WTC11 (cell line): ENCODE data around the gene KRT23. TPM values are rescaled to one million over a fixed set of nuclear protein-coding genes. Genes with fewer than 3 reads are reported as not detected.

Experiments
- ATAC-seq: fragments of 200-7000 bp; cut with Tn5 transposase; 2 replicates; pipeline ENCODE4 v1.10.0; 2021; ENCODE audit warnings: mild to moderate bottlenecking, moderate library complexity
- CTCF ChIA-PET: fragments of 300-600 bp; sonication (Branson Sonifier 250); formaldehyde crosslinking; loops from one replicate; lab custom pipeline; 2021; ENCODE audit warnings: antibody characterized with exemption; lab: Charles Lee
- POLR2A ChIA-PET: fragments of 350-600 bp; sonication (Branson Sonifier 250); formaldehyde crosslinking; loops from one replicate; lab custom pipeline; 2021; ENCODE audit warnings: antibody characterized with exemption; lab: Charles Lee
- DNase-seq: peaks from one replicate; pipeline ENCODE4 v3.0.0; 2021; ENCODE audit warnings: low spot score
- H3K27ac Mint-ChIP-seq: 2 replicates; pipeline ENCODE4 v1.8.0; 2021; ENCODE audit warnings: mixed read lengths
- H3K27me3 Mint-ChIP-seq: 2 replicates; pipeline ENCODE4 v1.8.0; 2021; ENCODE audit warnings: low read depth, mild to moderate bottlenecking, moderate library complexity, mixed read lengths
- H3K36me3 Mint-ChIP-seq: 2 replicates; pipeline ENCODE4 v1.8.0; 2021; ENCODE audit warnings: mixed read lengths
- H3K4me1 Mint-ChIP-seq: 2 replicates; pipeline ENCODE4 v1.8.0; 2022; ENCODE audit warnings: mixed read lengths
- H3K4me3 Mint-ChIP-seq: 2 replicates; pipeline ENCODE4 v1.8.0; 2021; ENCODE audit warnings: mild to moderate bottlenecking, moderate library complexity, mixed read lengths
- H3K9me3 Mint-ChIP-seq: 2 replicates; pipeline ENCODE4 v1.8.0; 2021; ENCODE audit warnings: mixed read lengths
- CREM ChIP-seq: sonication (generic); formaldehyde crosslinking; IDR thresholded peaks from 2 replicates; pipeline ENCODE4 v1.8.1; 2022; ENCODE audit warnings: mild to moderate bottlenecking, missing genetic modification reagents, moderate library complexity
- EMX1 ChIP-seq: fragments of 250-450 bp; sonication (Bioruptor Pico); IDR thresholded peaks from 2 replicates; pipeline ENCODE4 v1.8.0; 2021; ENCODE audit warnings: mild to moderate bottlenecking
- IRF2 ChIP-seq: sonication (generic); formaldehyde crosslinking; IDR thresholded peaks from 2 replicates; pipeline ENCODE4 v1.8.0; 2022; ENCODE audit warnings: low read depth, missing genetic modification reagents, borderline replicate concordance
- NR1H2 ChIP-seq: sonication (generic); formaldehyde crosslinking; IDR thresholded peaks from 2 replicates; pipeline ENCODE4 v1.9.0; 2021; ENCODE audit warnings: mild to moderate bottlenecking, moderate library complexity, missing genetic modification reagents
- NR2C2 ChIP-seq: sonication (generic); formaldehyde crosslinking; IDR thresholded peaks from 2 replicates; pipeline ENCODE4 v1.8.0; 2022; ENCODE audit warnings: mild to moderate bottlenecking, missing genetic modification reagents
- NR3C1 ChIP-seq: sonication (generic); formaldehyde crosslinking; conservative IDR thresholded peaks from 2 replicates; pipeline ENCODE4 v1.8.1; 2023; ENCODE audit warnings: low read depth, mild to moderate bottlenecking, missing genetic modification reagents
- SMAD3 ChIP-seq: sonication (generic); formaldehyde crosslinking; IDR thresholded peaks from 2 replicates; pipeline ENCODE4 v1.8.0; 2022; ENCODE audit warnings: missing genetic modification reagents, mild to moderate bottlenecking, borderline replicate concordance
- TCF7 ChIP-seq: sonication (generic); formaldehyde crosslinking; IDR thresholded peaks from 2 replicates; pipeline ENCODE4 v1.8.0; 2022; ENCODE audit warnings: mild to moderate bottlenecking, low read depth, missing genetic modification reagents, moderate library complexity
- TEAD4 ChIP-seq: sonication (generic); formaldehyde crosslinking; IDR thresholded peaks from 2 replicates; pipeline ENCODE4 v1.8.0; 2022; ENCODE audit warnings: mild to moderate bottlenecking, missing genetic modification reagents
- ZNF219 ChIP-seq: sonication (generic); formaldehyde crosslinking; IDR thresholded peaks from 2 replicates; pipeline ENCODE4 v1.8.0; 2023; ENCODE audit warnings: missing genetic modification reagents, mild to moderate bottlenecking, borderline replicate concordance
- ZNF263 ChIP-seq: sonication (generic); formaldehyde crosslinking; IDR thresholded peaks from 2 replicates; pipeline ENCODE4 v1.8.1; 2022; ENCODE audit warnings: low read depth, mild to moderate bottlenecking, moderate library complexity, missing genetic modification reagents
- ZNF396 ChIP-seq: fragments of 250-450 bp; sonication (Bioruptor Pico); IDR thresholded peaks from 2 replicates; pipeline ENCODE4 v1.8.0; 2021; ENCODE audit warnings: mild to moderate bottlenecking, moderate library complexity, borderline replicate concordance
- total RNA-seq: library from RNA; stranded (reverse); gene quantifications from 3 replicates; pipeline ENCODE4 v1.2.3, GENCODE V29; 2021
- TF ChIP-seq, protein P1 (sequence below): fragments of 200-600 bp; IDR thresholded peaks from 2 replicates; pipeline ENCODE4 v1.8.0; 2022; ENCODE audit warnings: antibody characterized with exemption
- TF ChIP-seq, protein P2 (sequence below): sonication (generic); formaldehyde crosslinking; IDR thresholded peaks from 2 replicates; pipeline ENCODE4 v1.8.0; 2023; ENCODE audit warnings: missing genetic modification reagents, mild to moderate bottlenecking, borderline replicate concordance
- TF ChIP-seq, protein P3 (sequence below): sonication (generic); formaldehyde crosslinking; IDR thresholded peaks from 2 replicates; pipeline ENCODE4 v1.8.1; 2023; ENCODE audit warnings: mild to moderate bottlenecking, missing genetic modification reagents
- TF ChIP-seq, protein P4 (sequence below): sonication (generic); formaldehyde crosslinking; IDR thresholded peaks from 2 replicates; pipeline ENCODE4 v1.8.1; 2022; ENCODE audit warnings: mild to moderate bottlenecking, missing genetic modification reagents, moderate library complexity, borderline replicate concordance
- TF ChIP-seq, protein P5 (sequence below): sonication (generic); formaldehyde crosslinking; IDR thresholded peaks from 2 replicates; pipeline ENCODE4 v1.8.0; 2022; ENCODE audit warnings: mild to moderate bottlenecking, missing genetic modification reagents
- TF ChIP-seq, protein P6 (sequence below): sonication (generic); formaldehyde crosslinking; IDR thresholded peaks from 2 replicates; pipeline ENCODE4 v1.8.1; 2023; ENCODE audit warnings: mild to moderate bottlenecking, missing genetic modification reagents
- TF ChIP-seq, protein P7 (sequence below): sonication (generic); formaldehyde crosslinking; IDR thresholded peaks from 2 replicates; pipeline ENCODE4 v1.8.1; 2023; ENCODE audit warnings: mild to moderate bottlenecking, missing genetic modification reagents, moderate library complexity
- TF ChIP-seq, protein P8 (sequence below): sonication (generic); formaldehyde crosslinking; IDR thresholded peaks from 2 replicates; pipeline ENCODE4 v1.8.1; 2022; ENCODE audit warnings: mild to moderate bottlenecking, moderate library complexity, missing genetic modification reagents
- TF ChIP-seq, protein P9 (sequence below): sonication (generic); formaldehyde crosslinking; IDR thresholded peaks from 2 replicates; pipeline ENCODE4 v1.8.0; 2022; ENCODE audit warnings: mild to moderate bottlenecking, missing genetic modification reagents

Gene KRT23
- total RNA-seq, 1 experiment from 2014 or later: not detected

DNA sequence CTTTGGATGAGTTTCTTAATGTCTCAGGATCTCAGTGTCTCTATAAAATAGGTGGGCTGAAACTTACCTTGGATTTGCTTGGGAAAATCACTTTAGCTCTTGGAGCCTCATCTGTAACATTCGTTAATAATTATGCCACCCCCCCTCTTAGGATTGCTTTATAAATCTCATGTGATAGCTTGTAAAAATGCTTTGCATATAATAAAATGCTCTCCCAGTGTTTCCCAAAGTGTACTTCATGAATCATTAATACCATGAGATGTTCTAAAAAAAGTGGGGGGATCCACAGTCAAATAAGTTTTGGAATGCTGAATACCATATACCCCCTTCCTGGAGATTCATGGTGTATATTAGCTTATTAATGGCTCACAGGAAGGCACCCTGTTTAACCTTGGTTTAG, 24.1 kb upstream of the KRT23 start (continued):
- TF ChIP-seq, protein P1, sequence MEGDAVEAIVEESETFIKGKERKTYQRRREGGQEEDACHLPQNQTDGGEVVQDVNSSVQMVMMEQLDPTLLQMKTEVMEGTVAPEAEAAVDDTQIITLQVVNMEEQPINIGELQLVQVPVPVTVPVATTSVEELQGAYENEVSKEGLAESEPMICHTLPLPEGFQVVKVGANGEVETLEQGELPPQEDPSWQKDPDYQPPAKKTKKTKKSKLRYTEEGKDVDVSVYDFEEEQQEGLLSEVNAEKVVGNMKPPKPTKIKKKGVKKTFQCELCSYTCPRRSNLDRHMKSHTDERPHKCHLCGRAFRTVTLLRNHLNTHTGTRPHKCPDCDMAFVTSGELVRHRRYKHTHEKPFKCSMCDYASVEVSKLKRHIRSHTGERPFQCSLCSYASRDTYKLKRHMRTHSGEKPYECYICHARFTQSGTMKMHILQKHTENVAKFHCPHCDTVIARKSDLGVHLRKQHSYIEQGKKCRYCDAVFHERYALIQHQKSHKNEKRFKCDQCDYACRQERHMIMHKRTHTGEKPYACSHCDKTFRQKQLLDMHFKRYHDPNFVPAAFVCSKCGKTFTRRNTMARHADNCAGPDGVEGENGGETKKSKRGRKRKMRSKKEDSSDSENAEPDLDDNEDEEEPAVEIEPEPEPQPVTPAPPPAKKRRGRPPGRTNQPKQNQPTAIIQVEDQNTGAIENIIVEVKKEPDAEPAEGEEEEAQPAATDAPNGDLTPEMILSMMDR: no peak
- TF ChIP-seq ZNF263 (CRISPR knock-in tag) (no peak), ZNF396 (CRISPR knock-in tag) (no peak), NR2C2 (CRISPR knock-in tag) (no peak)
- TF ChIP-seq, protein P2, sequence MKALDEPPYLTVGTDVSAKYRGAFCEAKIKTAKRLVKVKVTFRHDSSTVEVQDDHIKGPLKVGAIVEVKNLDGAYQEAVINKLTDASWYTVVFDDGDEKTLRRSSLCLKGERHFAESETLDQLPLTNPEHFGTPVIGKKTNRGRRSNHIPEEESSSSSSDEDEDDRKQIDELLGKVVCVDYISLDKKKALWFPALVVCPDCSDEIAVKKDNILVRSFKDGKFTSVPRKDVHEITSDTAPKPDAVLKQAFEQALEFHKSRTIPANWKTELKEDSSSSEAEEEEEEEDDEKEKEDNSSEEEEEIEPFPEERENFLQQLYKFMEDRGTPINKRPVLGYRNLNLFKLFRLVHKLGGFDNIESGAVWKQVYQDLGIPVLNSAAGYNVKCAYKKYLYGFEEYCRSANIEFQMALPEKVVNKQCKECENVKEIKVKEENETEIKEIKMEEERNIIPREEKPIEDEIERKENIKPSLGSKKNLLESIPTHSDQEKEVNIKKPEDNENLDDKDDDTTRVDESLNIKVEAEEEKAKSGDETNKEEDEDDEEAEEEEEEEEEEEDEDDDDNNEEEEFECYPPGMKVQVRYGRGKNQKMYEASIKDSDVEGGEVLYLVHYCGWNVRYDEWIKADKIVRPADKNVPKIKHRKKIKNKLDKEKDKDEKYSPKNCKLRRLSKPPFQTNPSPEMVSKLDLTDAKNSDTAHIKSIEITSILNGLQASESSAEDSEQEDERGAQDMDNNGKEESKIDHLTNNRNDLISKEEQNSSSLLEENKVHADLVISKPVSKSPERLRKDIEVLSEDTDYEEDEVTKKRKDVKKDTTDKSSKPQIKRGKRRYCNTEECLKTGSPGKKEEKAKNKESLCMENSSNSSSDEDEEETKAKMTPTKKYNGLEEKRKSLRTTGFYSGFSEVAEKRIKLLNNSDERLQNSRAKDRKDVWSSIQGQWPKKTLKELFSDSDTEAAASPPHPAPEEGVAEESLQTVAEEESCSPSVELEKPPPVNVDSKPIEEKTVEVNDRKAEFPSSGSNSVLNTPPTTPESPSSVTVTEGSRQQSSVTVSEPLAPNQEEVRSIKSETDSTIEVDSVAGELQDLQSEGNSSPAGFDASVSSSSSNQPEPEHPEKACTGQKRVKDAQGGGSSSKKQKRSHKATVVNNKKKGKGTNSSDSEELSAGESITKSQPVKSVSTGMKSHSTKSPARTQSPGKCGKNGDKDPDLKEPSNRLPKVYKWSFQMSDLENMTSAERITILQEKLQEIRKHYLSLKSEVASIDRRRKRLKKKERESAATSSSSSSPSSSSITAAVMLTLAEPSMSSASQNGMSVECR (CRISPR knock-in tag): no peak
- TF ChIP-seq, protein P3, sequence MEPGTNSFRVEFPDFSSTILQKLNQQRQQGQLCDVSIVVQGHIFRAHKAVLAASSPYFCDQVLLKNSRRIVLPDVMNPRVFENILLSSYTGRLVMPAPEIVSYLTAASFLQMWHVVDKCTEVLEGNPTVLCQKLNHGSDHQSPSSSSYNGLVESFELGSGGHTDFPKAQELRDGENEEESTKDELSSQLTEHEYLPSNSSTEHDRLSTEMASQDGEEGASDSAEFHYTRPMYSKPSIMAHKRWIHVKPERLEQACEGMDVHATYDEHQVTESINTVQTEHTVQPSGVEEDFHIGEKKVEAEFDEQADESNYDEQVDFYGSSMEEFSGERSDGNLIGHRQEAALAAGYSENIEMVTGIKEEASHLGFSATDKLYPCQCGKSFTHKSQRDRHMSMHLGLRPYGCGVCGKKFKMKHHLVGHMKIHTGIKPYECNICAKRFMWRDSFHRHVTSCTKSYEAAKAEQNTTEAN (CRISPR knock-in tag): no peak
- TF ChIP-seq, protein P4, sequence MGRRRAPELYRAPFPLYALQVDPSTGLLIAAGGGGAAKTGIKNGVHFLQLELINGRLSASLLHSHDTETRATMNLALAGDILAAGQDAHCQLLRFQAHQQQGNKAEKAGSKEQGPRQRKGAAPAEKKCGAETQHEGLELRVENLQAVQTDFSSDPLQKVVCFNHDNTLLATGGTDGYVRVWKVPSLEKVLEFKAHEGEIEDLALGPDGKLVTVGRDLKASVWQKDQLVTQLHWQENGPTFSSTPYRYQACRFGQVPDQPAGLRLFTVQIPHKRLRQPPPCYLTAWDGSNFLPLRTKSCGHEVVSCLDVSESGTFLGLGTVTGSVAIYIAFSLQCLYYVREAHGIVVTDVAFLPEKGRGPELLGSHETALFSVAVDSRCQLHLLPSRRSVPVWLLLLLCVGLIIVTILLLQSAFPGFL: no peak

DNA sequence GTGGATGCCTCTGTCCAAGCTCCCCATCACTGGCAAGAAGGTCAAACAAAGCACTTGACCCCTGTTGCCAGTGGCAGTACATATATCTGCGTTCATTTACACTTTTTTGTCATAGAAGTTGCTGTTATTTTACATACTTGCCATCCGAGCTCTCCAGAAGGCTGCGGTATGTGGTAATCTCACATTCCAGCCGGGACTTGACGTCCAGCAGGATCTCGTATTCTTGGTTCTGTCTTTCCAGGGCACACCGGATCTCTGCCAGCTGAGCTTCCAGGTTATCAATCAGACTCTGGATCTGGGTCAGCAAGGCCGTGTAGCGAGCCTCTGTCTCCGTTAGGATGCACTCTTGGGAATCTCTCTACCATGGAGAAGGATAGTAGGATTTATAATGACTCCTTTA, 22.7 kb upstream of the KRT23 start:
- H3K27ac Mint-ChIP-seq: no peak overlapping the region
- no peaks in the 10 kb centered on the region for H3K36me3 Mint-ChIP-seq
- peaks cover 42% of the 10 kb centered on the region for H3K4me1 Mint-ChIP-seq
- ATAC-seq (no peak), DNase-seq (no peak)
- H3K27me3 Mint-ChIP-seq: no peaks in the 10 kb centered on the region
- no peak overlapping the region for H3K4me3 Mint-ChIP-seq
- POLR2A ChIA-PET: no interaction called here
- H3K9me3 Mint-ChIP-seq: no peaks in the 10 kb centered on the region
- CTCF ChIA-PET: interaction anchor here (1.3 to 1.8 kb wide), 2 partner anchors 97 to 457 kb away, joined by 3 to 4 read pairs; no protein-coding TSS in a partner anchor
- TF ChIP-seq TEAD4: no peak
- TF ChIP-seq, protein P5, sequence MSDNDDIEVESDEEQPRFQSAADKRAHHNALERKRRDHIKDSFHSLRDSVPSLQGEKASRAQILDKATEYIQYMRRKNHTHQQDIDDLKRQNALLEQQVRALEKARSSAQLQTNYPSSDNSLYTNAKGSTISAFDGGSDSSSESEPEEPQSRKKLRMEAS (CRISPR knock-in tag): no peak
- no peak for TF ChIP-seq IRF2
- TF ChIP-seq EMX1 (CRISPR knock-in tag): no peak
- TF ChIP-seq CREM (CRISPR knock-in tag): no peak
- TF ChIP-seq TCF7 (CRISPR knock-in tag): no peak
- TF ChIP-seq, protein P6, sequence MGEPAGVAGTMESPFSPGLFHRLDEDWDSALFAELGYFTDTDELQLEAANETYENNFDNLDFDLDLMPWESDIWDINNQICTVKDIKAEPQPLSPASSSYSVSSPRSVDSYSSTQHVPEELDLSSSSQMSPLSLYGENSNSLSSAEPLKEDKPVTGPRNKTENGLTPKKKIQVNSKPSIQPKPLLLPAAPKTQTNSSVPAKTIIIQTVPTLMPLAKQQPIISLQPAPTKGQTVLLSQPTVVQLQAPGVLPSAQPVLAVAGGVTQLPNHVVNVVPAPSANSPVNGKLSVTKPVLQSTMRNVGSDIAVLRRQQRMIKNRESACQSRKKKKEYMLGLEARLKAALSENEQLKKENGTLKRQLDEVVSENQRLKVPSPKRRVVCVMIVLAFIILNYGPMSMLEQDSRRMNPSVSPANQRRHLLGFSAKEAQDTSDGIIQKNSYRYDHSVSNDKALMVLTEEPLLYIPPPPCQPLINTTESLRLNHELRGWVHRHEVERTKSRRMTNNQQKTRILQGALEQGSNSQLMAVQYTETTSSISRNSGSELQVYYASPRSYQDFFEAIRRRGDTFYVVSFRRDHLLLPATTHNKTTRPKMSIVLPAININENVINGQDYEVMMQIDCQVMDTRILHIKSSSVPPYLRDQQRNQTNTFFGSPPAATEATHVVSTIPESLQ (CRISPR knock-in tag): no peak
- no peak for TF ChIP-seq ZNF219
- no peak for TF ChIP-seq NR1H2
- TF ChIP-seq, protein P7, sequence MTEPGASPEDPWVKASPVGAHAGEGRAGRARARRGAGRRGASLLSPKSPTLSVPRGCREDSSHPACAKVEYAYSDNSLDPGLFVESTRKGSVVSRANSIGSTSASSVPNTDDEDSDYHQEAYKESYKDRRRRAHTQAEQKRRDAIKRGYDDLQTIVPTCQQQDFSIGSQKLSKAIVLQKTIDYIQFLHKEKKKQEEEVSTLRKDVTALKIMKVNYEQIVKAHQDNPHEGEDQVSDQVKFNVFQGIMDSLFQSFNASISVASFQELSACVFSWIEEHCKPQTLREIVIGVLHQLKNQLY (CRISPR knock-in tag): no peak
- TF ChIP-seq, protein P8, sequence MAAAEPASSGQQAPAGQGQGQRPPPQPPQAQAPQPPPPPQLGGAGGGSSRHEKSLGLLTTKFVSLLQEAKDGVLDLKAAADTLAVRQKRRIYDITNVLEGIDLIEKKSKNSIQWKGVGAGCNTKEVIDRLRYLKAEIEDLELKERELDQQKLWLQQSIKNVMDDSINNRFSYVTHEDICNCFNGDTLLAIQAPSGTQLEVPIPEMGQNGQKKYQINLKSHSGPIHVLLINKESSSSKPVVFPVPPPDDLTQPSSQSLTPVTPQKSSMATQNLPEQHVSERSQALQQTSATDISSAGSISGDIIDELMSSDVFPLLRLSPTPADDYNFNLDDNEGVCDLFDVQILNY (CRISPR knock-in tag): no peak
- TF ChIP-seq, protein P3 (CRISPR knock-in tag): no peak
- no peak for TF ChIP-seq SMAD3 (CRISPR knock-in tag)
- TF ChIP-seq, protein P9, sequence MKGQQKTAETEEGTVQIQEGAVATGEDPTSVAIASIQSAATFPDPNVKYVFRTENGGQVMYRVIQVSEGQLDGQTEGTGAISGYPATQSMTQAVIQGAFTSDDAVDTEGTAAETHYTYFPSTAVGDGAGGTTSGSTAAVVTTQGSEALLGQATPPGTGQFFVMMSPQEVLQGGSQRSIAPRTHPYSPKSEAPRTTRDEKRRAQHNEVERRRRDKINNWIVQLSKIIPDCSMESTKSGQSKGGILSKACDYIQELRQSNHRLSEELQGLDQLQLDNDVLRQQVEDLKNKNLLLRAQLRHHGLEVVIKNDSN (CRISPR knock-in tag): no peak
- no peak for TF ChIP-seq NR3C1 (CRISPR knock-in tag)
